NB4 (cell line): Measurements from ENCODE around the gene STMN3.

Source experiments
- POLR2A ChIP-seq: IDR thresholded peaks from 2 replicates; pipeline ENCODE4 v1.6.1; 2011; ENCODE audit warnings: mild to moderate bottlenecking; ENCODE audit not compliant: insufficient read length; ENCODE audit errors: extremely low read depth
- TF ChIP-seq, protein P1 (sequence below): IDR thresholded peaks from one replicate; pipeline ENCODE4 v1.5.1; 2012; ENCODE audit warnings: low read depth, low read length

DNA sequence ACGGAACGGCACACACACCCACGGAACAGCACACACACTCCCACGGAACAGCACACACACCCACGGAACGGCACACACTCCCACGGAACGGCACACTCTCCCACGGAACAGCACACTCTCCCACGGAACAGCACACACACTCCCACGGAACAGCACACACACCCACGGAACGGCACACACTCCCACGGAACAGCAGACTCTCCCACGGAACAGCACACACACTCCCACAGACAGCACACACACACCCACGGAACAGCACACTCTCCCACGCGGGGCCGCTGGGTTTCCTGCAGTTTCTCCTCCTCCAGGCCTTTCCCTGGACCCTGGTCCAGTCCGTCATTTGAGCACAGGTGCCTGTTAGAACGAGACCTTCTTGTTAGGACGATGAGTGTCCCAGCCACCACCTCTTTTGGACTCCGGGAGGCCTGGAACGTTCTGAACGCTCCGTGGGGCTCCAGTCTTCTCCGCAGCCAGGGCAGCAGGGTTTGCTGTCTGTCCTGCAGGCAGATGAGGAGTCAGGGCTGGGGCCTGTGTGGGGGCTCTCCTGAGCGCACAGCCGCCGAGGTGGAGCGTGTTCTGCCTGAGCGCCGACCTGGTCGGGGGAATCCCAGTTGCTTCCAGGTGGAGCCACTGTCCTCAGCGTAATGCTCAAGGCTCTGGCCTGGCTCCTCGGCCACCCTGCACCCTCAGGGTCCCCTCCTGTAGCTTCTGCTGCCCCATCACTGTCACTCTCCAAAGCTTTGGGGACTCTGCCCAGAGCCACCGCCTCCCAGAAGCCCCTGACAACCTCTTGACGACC, 25.6 kb upstream of the STMN3 start:
- TF ChIP-seq, protein P1, sequence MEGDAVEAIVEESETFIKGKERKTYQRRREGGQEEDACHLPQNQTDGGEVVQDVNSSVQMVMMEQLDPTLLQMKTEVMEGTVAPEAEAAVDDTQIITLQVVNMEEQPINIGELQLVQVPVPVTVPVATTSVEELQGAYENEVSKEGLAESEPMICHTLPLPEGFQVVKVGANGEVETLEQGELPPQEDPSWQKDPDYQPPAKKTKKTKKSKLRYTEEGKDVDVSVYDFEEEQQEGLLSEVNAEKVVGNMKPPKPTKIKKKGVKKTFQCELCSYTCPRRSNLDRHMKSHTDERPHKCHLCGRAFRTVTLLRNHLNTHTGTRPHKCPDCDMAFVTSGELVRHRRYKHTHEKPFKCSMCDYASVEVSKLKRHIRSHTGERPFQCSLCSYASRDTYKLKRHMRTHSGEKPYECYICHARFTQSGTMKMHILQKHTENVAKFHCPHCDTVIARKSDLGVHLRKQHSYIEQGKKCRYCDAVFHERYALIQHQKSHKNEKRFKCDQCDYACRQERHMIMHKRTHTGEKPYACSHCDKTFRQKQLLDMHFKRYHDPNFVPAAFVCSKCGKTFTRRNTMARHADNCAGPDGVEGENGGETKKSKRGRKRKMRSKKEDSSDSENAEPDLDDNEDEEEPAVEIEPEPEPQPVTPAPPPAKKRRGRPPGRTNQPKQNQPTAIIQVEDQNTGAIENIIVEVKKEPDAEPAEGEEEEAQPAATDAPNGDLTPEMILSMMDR = no peak
- no peak for TF ChIP-seq POLR2A
